HG02678 (cell line): Measurements from ENCODE around the gene TMEM120B.
A peak's percentile ranks its signal among the peaks of the same experiment; 100 is the strongest.
"Not testable (repeated sequence)": the region's sequence is repeated elsewhere in the genome, so short reads cannot be mapped to it uniquely, and the experiment has no call there.

Experiments
- ATAC-seq: cut with Tn5 transposase; IDR thresholded peaks from one replicate; pipeline ENCODE4 v1.9.1; 2021; ENCODE audit warnings: mild to moderate bottlenecking, moderate library complexity; ENCODE audit not compliant: unreplicated experiment

The TMEM120B gene

GRCh38 chr12:121709064-121709424 lies 3.5 kb upstream of the TMEM120B start:
- ATAC-seq, result not testable (repeated sequence)

- ATAC-seq, result no peak
Measured at GRCh38 chr12:121709478-121709961, 3.0 kb upstream of the TMEM120B start.

- no peak for ATAC-seq
Measured at GRCh38 chr12:121711361-121712189, 977 bp upstream of the TMEM120B start.

GRCh38 chr12:121712190-121712460 lies 427 bp upstream of the TMEM120B start:
- peak; percentile 21 for ATAC-seq

GRCh38 chr12:121713257-121713777 lies 765 bp downstream of the TMEM120B start:
- ATAC-seq, result no peak

- ATAC-seq, result no peak
Measured at GRCh38 chr12:121713793-121714192, 1.2 kb downstream of the TMEM120B start.

- ATAC-seq, result not testable (repeated sequence)
Measured at GRCh38 chr12:121715055-121715454, 2.5 kb downstream of the TMEM120B start.

- no peak for ATAC-seq
Measured at GRCh38 chr12:121715862-121716435, 3.4 kb downstream of the TMEM120B start.

GRCh38 chr12:121717041-121717699 lies 4.6 kb downstream of the TMEM120B start:
- ATAC-seq, result no peak

GRCh38 chr12:121718653-121719239 lies 6.2 kb downstream of the TMEM120B start:
- no peak for ATAC-seq

GRCh38 chr12:121719926-121720414 lies 7.4 kb downstream of the TMEM120B start:
- ATAC-seq, result no peak

GRCh38 chr12:121720762-121721161 lies 8.2 kb downstream of the TMEM120B start:
- no peak for ATAC-seq

- no peak for ATAC-seq
Measured at GRCh38 chr12:121722511-121722910, 10.0 kb downstream of the TMEM120B start.

- ATAC-seq, result no peak
Measured at GRCh38 chr12:121723200-121723599, 10.6 kb downstream of the TMEM120B start.

- ATAC-seq, result no peak
Measured at GRCh38 chr12:121724925-121725324, 12.4 kb downstream of the TMEM120B start.

- no peak for ATAC-seq
Measured at GRCh38 chr12:121725423-121725822, 12.9 kb downstream of the TMEM120B start.

- ATAC-seq, result no peak
Measured at GRCh38 chr12:121729021-121729420, 16.5 kb downstream of the TMEM120B start.

- no peak for ATAC-seq
Measured at GRCh38 chr12:121731473-121731872, 18.9 kb downstream of the TMEM120B start.

GRCh38 chr12:121733849-121734248 lies 21.3 kb downstream of the TMEM120B start:
- ATAC-seq, result no peak

- ATAC-seq, result no peak
Measured at GRCh38 chr12:121738340-121738858, 25.8 kb downstream of the TMEM120B start.

- no peak for ATAC-seq
Measured at GRCh38 chr12:121740847-121741246, 28.3 kb downstream of the TMEM120B start.
